GM18505 (cell line): Measurements from ENCODE around the gene PLEKHM1.

ENCODE experiments used
- ATAC-seq: cut with Tn5 transposase; IDR thresholded peaks from one replicate; pipeline ENCODE4 v1.9.1; 2021; ENCODE audit not compliant: unreplicated experiment
- POLR2A ChIP-seq: IDR thresholded peaks from 4 replicates; pipeline ENCODE4 v1.6.1; 2011; ENCODE audit warnings: borderline replicate concordance; ENCODE audit not compliant: insufficient read depth, insufficient read length; ENCODE audit errors: extremely low read depth

Gene PLEKHM1

DNA sequence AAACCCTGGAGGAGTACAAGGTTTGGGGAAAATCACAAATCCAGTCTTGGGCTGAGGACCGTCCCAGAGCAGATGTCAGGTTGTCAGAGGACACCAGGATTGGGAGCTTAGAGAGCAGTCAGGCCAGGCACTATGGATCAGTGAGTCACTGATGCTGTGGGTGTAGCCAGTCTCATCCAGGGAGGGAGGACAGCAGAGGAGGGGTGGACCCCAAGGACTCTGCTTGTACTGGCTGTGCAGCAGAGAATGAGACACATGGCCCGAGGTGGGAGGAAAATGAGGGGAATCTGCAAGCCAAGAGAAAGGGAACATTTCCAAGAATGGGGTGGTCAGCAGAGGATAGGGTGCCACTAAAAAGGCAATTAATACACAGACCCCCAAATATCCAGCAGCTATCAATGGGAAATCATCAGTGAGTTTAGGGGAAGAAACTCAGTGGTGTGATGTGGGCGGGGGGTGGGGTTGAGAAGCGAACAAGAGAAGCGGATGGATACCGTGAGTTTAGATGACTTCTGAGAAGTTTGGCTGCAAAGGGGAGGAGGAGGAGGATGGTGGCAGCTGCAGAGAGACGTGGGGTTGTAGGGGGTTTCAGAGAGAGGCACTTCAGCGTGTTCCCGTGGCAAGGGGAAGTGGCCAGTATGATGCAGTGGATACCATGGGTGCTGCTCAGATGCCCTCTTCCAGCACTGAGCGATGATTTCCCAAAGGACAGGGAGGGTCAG is 101.8 kb downstream of the PLEKHM1 start:
- no peak for ATAC-seq
- no peak for TF ChIP-seq POLR2A

DNA sequence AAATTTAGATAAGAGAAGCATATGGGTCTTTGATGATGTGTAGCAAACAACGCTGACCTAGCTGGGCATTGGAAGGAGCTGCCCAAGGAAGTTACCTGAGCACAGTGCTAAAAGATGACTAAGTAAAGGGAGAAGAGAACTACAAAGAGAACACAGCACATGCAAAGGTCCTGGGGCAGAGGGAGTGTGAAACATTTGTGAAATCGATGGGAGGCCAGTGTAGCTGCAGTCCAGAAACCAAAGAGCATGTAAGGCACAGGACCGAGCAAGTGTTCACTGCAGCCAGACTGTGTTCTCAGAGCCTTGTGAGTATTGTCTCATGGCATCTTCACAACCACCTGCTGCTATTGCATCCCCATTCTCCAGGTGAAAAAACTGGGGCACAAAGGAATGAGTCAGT is 102.8 kb downstream of the PLEKHM1 start:
- no peak for TF ChIP-seq POLR2A
- no peak for ATAC-seq

DNA sequence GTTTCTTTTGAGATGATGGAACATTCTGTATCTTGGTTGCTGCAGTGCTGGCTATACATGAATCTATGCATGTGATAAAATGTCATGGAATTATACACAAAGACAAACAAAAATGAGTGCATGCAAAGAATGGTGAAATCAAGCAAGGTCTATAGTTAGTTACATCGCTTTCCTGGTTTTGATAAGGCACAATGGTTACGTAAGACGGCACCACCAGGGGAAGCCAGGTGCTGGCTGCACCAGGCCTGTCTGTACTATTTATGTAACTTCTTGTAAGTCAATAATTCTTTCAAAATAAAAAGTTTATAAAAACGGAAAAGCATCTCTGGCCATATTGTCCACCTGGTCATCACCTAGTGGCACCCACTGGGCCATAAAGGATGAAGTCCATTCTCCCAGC is 104.3 kb downstream of the PLEKHM1 start:
- no peak for TF ChIP-seq POLR2A
- no peak for ATAC-seq
